Measurements from ENCODE around the gene TMEM175.
"Not testable (repeated sequence)": the region's sequence is repeated elsewhere in the genome, so short reads cannot be mapped to it uniquely, and the experiment has no call there.

DNA sequence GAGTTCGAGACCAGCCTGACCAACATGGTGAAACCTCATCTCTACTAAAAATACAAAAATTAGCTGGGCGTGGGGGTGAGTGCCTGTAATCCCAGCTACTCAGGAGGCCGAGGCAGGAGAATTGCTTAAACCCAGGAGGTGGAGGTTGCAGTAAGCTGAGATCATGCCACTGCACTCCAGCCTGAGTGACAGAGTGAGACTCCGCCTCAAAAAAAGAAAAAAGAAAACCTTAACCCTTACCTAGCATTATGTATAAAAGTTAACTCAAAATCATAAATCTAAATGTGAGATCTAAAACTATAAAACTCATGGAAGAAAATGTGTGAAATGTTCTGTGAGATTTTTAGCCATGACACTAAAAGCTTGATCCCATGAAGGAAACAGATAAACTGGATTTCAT lies 7.2 kb downstream of the TMEM175 start:
- not testable (repeated sequence) for TF ChIP-seq POLR2A (IDR thresholded peaks at IDR 0.05)
- TF ChIP-seq, protein P1, sequence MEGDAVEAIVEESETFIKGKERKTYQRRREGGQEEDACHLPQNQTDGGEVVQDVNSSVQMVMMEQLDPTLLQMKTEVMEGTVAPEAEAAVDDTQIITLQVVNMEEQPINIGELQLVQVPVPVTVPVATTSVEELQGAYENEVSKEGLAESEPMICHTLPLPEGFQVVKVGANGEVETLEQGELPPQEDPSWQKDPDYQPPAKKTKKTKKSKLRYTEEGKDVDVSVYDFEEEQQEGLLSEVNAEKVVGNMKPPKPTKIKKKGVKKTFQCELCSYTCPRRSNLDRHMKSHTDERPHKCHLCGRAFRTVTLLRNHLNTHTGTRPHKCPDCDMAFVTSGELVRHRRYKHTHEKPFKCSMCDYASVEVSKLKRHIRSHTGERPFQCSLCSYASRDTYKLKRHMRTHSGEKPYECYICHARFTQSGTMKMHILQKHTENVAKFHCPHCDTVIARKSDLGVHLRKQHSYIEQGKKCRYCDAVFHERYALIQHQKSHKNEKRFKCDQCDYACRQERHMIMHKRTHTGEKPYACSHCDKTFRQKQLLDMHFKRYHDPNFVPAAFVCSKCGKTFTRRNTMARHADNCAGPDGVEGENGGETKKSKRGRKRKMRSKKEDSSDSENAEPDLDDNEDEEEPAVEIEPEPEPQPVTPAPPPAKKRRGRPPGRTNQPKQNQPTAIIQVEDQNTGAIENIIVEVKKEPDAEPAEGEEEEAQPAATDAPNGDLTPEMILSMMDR (IDR thresholded peaks at IDR 0.05): not testable (repeated sequence)
